HCT116 (cell line): ENCODE measurements around the gene ATP6V1G3. TPM values are rescaled to one million over a fixed set of nuclear protein-coding genes. Genes with fewer than 3 reads are reported as not detected.

ENCODE experiments used
- ATAC-seq: fragments of 200-7000 bp; cut with Tn5 transposase; 2 replicates; pipeline ENCODE4 v1.9.1; 2020; ENCODE audit warnings: mild to moderate bottlenecking, moderate library complexity
- BruUV-seq: library from RNA; stranded (reverse); fragments of 400-500 nt; replicated peaks from 2 replicates; lab custom pipeline; 2021; lab: Mats Ljungman, UMichigan
- CTCF ChIA-PET: fragments of 300-600 bp; sonication (Branson Sonifier 250); formaldehyde crosslinking; loops from one replicate; lab custom pipeline; 2021; ENCODE audit warnings: antibody characterized with exemption; lab: Charles Lee
- POLR2A ChIA-PET: fragments of 300-600, 350-600 bp; sonication (Branson Sonifier 250); formaldehyde crosslinking; loops from one replicate; lab custom pipeline; 2021; ENCODE audit warnings: antibody characterized with exemption; lab: Charles Lee
- RAD21 ChIA-PET, 2 experiments: fragments of 300-600 bp; sonication (Branson Sonifier 250); formaldehyde crosslinking; loops; one replicate each; lab custom pipeline; 2023; ENCODE audit warnings: low total read pairs in 2 of 2; ENCODE audit not compliant: uncharacterized antibody in 2 of 2, unreplicated experiment in 2 of 2, low non-redundant PET in 1 of 2; lab: Charles Lee
- DNase-seq: peaks from one replicate; pipeline ENCODE4 v3.0.0-alpha.2; 2010; ENCODE audit warnings: low read depth, low spot score
- H2AFZ ChIP-seq: fragments of 200-600 bp; shearing (Covaris generic), sonication (generic); 2 replicates; pipeline ENCODE4 v1.6.1; 2017; ENCODE audit warnings: low read depth, mixed run types, mixed read lengths, antibody characterized with exemption, low read length; ENCODE audit not compliant: poor library complexity, severe bottlenecking
- H3K27ac ChIP-seq: 2 replicates; pipeline ENCODE4 v1.5.1; 2012; ENCODE audit warnings: low read depth, low read length
- H3K27me3 ChIP-seq: fragments of 200-600 bp; sonication (generic); 2 replicates; pipeline ENCODE4 v1.6.1; 2016; ENCODE audit warnings: mixed run types, low read length, mixed read lengths; ENCODE audit not compliant: insufficient read depth
- H3K36me3 ChIP-seq, 2 experiments: fragments of 200-500 bp in 1 of 2; fragments of 200-600 bp in 1 of 2; sonication (Bioruptor generic) in 1 of 2; sonication (generic) in 1 of 2; 2 replicates each; pipeline versions ENCODE4 v1.5.1 to v1.6.1; 2014 to 2016; ENCODE audit warnings: low read length in 2 of 2, inconsistent platforms in 1 of 2, mixed read lengths in 1 of 2, mixed run types in 1 of 2; ENCODE audit not compliant: insufficient read depth in 2 of 2, control insufficient read depth in 1 of 2
- H3K4me1 ChIP-seq, 2 experiments: fragments of 200-600 bp in 1 of 2; sonication (generic) in 1 of 2; 2 replicates each; pipeline versions ENCODE4 v1.5.1 to v1.6.1; 2012 to 2017; ENCODE audit warnings: low read length in 2 of 2, inconsistent platforms in 1 of 2, mild to moderate bottlenecking in 1 of 2, mixed read lengths in 1 of 2, mixed run types in 1 of 2, moderate library complexity in 1 of 2; ENCODE audit not compliant: insufficient read depth in 2 of 2, control insufficient read depth in 1 of 2
- H3K4me2 ChIP-seq: fragments of 200-600 bp; sonication (generic); 2 replicates; pipeline ENCODE4 v1.6.1; 2017; ENCODE audit warnings: mixed run types, low read length, mixed read lengths
- H3K4me3 ChIP-seq, 2 experiments: fragments of 200-600 bp in 1 of 2; sonication (generic) in 1 of 2; replicated peaks in 1 of 2; 2 replicates each; pipeline ENCODE4 v1.5.1; 2011 to 2016; ENCODE audit warnings: low read length in 2 of 2, control low read depth in 1 of 2, low read depth in 1 of 2, mild to moderate bottlenecking in 1 of 2, mixed read lengths in 1 of 2, mixed run types in 1 of 2
- H3K79me2 ChIP-seq: fragments of 200-600 bp; sonication (generic); 2 replicates; pipeline ENCODE4 v1.6.1; 2017; ENCODE audit warnings: mild to moderate bottlenecking, mixed run types, low read length, moderate library complexity, mixed read lengths; ENCODE audit not compliant: insufficient read depth
- H3K9ac ChIP-seq: fragments of 200-600 bp; sonication (generic); 2 replicates; pipeline ENCODE4 v1.6.1; 2016; ENCODE audit warnings: low read length, mixed read lengths
- H3K9me2 ChIP-seq: fragments of 200-600 bp; sonication (generic), shearing (Covaris generic); 2 replicates; pipeline ENCODE4 v1.6.1; 2017; ENCODE audit warnings: mixed run types, mild to moderate bottlenecking, moderate library complexity; ENCODE audit not compliant: insufficient read depth
- H3K9me3 ChIP-seq, 2 experiments: fragments of 200-500 bp in 1 of 2; fragments of 200-600 bp in 1 of 2; sonication (Bioruptor generic) in 1 of 2; sonication (generic) in 1 of 2; 2 replicates each; pipeline ENCODE4 v1.6.1; 2014 to 2017; ENCODE audit warnings: low read length in 2 of 2, mixed read lengths in 2 of 2, inconsistent platforms in 1 of 2, low read depth in 1 of 2, mild to moderate bottlenecking in 1 of 2, mixed run types in 1 of 2, moderate library complexity in 1 of 2; ENCODE audit not compliant: control insufficient read depth in 1 of 2, insufficient read depth in 1 of 2
- H4K20me1 ChIP-seq: fragments of 200-600 bp; sonication (generic), shearing (Covaris generic); 2 replicates; pipeline ENCODE4 v1.6.1; 2017; ENCODE audit warnings: mixed run types, mild to moderate bottlenecking, moderate library complexity; ENCODE audit not compliant: insufficient read depth
- CTCF ChIP-seq, 3 experiments: fragments of 200-600 bp in 1 of 3; sonication (generic) in 1 of 3; IDR thresholded peaks in 2 of 3; conservative IDR thresholded peaks in 1 of 3; 2 replicates each; pipeline ENCODE4 v1.5.1; 2012 to 2017; ENCODE audit warnings: low read depth in 2 of 3, low read length in 2 of 3, antibody characterized with exemption in 1 of 3, borderline replicate concordance in 1 of 3, control low read depth in 1 of 3, mild to moderate bottlenecking in 1 of 3, mixed read lengths in 1 of 3, mixed run types in 1 of 3, moderate library complexity in 1 of 3; ENCODE audit not compliant: insufficient read depth in 1 of 3
- EGR1 ChIP-seq: IDR thresholded peaks from 2 replicates; pipeline ENCODE4 v1.6.1; 2012; ENCODE audit warnings: low read depth
- EZH2 ChIP-seq: fragments of 200-600 bp; sonication (generic); IDR thresholded peaks from 2 replicates; pipeline ENCODE4 v1.6.1; 2017; ENCODE audit warnings: antibody characterized with exemption, mixed run types
- EZH2phosphoT487 ChIP-seq: fragments of 200-600 bp; IDR thresholded peaks from 2 replicates; pipeline ENCODE4 v1.6.1; 2018; ENCODE audit warnings: antibody characterized with exemption, borderline replicate concordance
- POLR2AphosphoS5 ChIP-seq: IDR thresholded peaks from 2 replicates; pipeline ENCODE4 v1.6.1; 2011; ENCODE audit warnings: mild to moderate bottlenecking, low read depth, low read length, moderate library complexity
- REST ChIP-seq: IDR thresholded peaks from 2 replicates; pipeline ENCODE4 v1.6.1; 2012; ENCODE audit warnings: low read depth
- SP1 ChIP-seq: IDR thresholded peaks from 2 replicates; pipeline ENCODE4 v1.6.1; 2012; ENCODE audit warnings: low read depth
- intact Hi-C: fragments of 100-400 bp; cut with micrococcal nuclease; formaldehyde crosslinking; loops from 2 replicates; pipeline ENCODE4 v1.10.0; 2022
- total RNA-seq: library from RNA; stranded (reverse); gene quantifications from one replicate; pipeline ENCODE4 v1.2.1, GENCODE V29; 2021; ENCODE audit not compliant: unreplicated experiment
- TF ChIP-seq, protein P1 (sequence below): IDR thresholded peaks from 2 replicates; pipeline ENCODE4 v1.6.1; 2012

The ATP6V1G3 gene
- total RNA-seq, 1 experiment from 2014 or later, result not detected

DNA sequence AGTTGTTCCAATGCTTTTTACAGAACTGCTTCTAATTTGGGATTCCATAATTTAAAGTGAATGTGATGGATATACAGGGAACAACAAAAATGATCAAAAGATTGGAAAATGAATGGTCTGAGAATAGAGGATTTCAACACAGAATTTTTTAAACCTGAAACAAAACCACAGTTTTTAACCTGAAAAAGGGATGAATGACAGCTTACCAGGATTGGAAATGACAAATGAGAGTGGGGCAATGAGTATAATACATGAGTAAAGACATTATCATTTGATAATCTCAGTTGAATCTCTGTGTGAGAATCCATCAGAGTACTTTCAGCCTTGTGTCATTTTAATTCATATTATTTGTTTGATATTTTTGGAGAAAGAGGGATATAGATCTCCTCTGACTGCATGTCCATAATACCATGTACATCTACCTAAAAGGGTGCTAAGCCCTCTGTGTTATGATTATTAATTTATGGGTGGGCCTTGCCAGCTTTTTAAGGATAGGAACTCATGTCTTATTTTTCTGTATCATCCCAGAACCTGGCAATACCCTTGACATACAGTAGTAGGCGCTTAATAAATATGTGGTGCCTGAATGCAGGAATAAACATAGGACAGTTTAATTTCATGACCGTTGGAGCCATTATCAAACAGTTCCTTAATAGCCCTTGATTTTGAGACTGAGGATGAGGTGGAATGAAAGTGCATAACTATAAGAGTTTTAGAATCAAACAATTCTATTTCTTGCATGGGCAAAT lies 12.4 kb upstream of the ATP6V1G3 start:
- H4K20me1 ChIP-seq, result no peaks in the 10 kb centered on the region
- TF ChIP-seq POLR2AphosphoS5, result no peak
- TF ChIP-seq CTCF (IDR thresholded peaks at IDR 0.05 in 2 of 3, conservative IDR thresholded peaks at IDR 0.05 in 1 of 3; ENCODE audit: borderline replicate concordance in 1 of 3, insufficient read depth in 1 of 3, low read depth in 2 of 3, low read length in 2 of 3), result peak in 2 of 3 experiments; percentile 40 to 52; a peak in 3 of 6 replicates
- no peaks in the 10 kb centered on the region for H3K36me3 ChIP-seq
- no peaks in the 10 kb centered on the region for H3K27me3 ChIP-seq
- H2AFZ ChIP-seq, result no peak overlapping the region
- H3K4me1 ChIP-seq, result no peaks in the 10 kb centered on the region
- BruUV-seq, result no TSS peak
- ChIA-PET POLR2A (no interaction called here), RAD21 (no interaction called here), CTCF (no interaction called here)
- intact Hi-C loops, result no loop called here
- no peaks in the 10 kb centered on the region for H3K9me2 ChIP-seq
- no peaks in the 10 kb centered on the region for H3K9me3 ChIP-seq
- H3K9ac ChIP-seq, result no peak overlapping the region
- ATAC-seq, result no peak
- H3K79me2 ChIP-seq, result no peaks in the 10 kb centered on the region
- no peak overlapping the region for H3K27ac ChIP-seq
- DNase-seq, result no peak
- H3K4me3 ChIP-seq, result no peak overlapping the region
- no peak overlapping the region for H3K4me2 ChIP-seq

GRCh38 chr1:198550941-198551524 lies 10.6 kb upstream of the ATP6V1G3 start:
- H2AFZ ChIP-seq, result no peak overlapping the region
- no peak for ATAC-seq
- H3K27me3 ChIP-seq, result no peaks in the 10 kb centered on the region
- H3K9ac ChIP-seq, result no peak overlapping the region
- no peaks in the 10 kb centered on the region for H3K9me3 ChIP-seq
- POLR2A ChIA-PET, result no interaction called here
- no peaks in the 10 kb centered on the region for H3K79me2 ChIP-seq
- H3K4me2 ChIP-seq, result no peak overlapping the region
- H3K9me2 ChIP-seq, result no peaks in the 10 kb centered on the region
- H3K4me3 ChIP-seq, result no peak overlapping the region
- CTCF ChIA-PET, result no interaction called here
- no TSS peak for BruUV-seq
- no peaks in the 10 kb centered on the region for H4K20me1 ChIP-seq
- TF ChIP-seq, protein P1, sequence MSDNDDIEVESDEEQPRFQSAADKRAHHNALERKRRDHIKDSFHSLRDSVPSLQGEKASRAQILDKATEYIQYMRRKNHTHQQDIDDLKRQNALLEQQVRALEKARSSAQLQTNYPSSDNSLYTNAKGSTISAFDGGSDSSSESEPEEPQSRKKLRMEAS, result no peak
- TF ChIP-seq EZH2 (no peak), EGR1 (no peak), REST (no peak), EZH2phosphoT487 (no peak), SP1 (no peak)
- DNase-seq, result no peak
- no peaks in the 10 kb centered on the region for H3K36me3 ChIP-seq
- H3K27ac ChIP-seq, result no peak overlapping the region
- RAD21 ChIA-PET, result no interaction called here
- intact Hi-C loops, result no loop called here
- no peaks in the 10 kb centered on the region for H3K4me1 ChIP-seq
